NCI-H187 treated with DMSO at 0.1 percent for 48 hours (cell line): Measurements from ENCODE around the gene UBR1.
"Not testable (repeated sequence)": the region's sequence is repeated elsewhere in the genome, so short reads cannot be mapped to it uniquely, and the experiment has no call there.

ENCODE experiments used
- DNase-seq: peaks from one replicate; lab custom pipeline; 2025; lab: John Stamatoyannopoulos, UW

The UBR1 gene

GRCh38 chr15:43048935-43049334, 56.9 kb downstream of the UBR1 start:
- no peak for DNase-seq

- no peak for DNase-seq
Observed at GRCh38 chr15:43046484-43046883, 59.4 kb downstream of the UBR1 start.

- DNase-seq, result no peak
Observed at GRCh38 chr15:43042885-43043284, 63.0 kb downstream of the UBR1 start.

- DNase-seq, result not testable (repeated sequence)
Observed at GRCh38 chr15:43041085-43041484, 64.8 kb downstream of the UBR1 start.

GRCh38 chr15:43035240-43035639, 70.6 kb downstream of the UBR1 start:
- DNase-seq, result not testable (repeated sequence)

- DNase-seq, result no peak
Observed at GRCh38 chr15:43029476-43029875, 76.4 kb downstream of the UBR1 start.

GRCh38 chr15:43025150-43025549, 80.7 kb downstream of the UBR1 start:
- no peak for DNase-seq

- DNase-seq, result not testable (repeated sequence)
Observed at GRCh38 chr15:43014671-43015070, 91.2 kb downstream of the UBR1 start.

GRCh38 chr15:43009206-43009605, 96.6 kb downstream of the UBR1 start:
- no peak for DNase-seq

GRCh38 chr15:43008150-43008549, 97.7 kb downstream of the UBR1 start:
- DNase-seq, result no peak

GRCh38 chr15:43007551-43007950, 98.3 kb downstream of the UBR1 start:
- no peak for DNase-seq

GRCh38 chr15:43006991-43007390, 98.8 kb downstream of the UBR1 start:
- no peak for DNase-seq

- not testable (repeated sequence) for DNase-seq
Observed at GRCh38 chr15:43004886-43005595, 100.8 kb downstream of the UBR1 start.

GRCh38 chr15:42999201-42999779, 106.5 kb downstream of the UBR1 start:
- DNase-seq, result no peak

GRCh38 chr15:42996871-42997270, 109.0 kb downstream of the UBR1 start:
- no peak for DNase-seq

GRCh38 chr15:42994546-42994945, 111.3 kb downstream of the UBR1 start:
- no peak for DNase-seq

- DNase-seq, result no peak
Observed at GRCh38 chr15:42992626-42993025, 113.2 kb downstream of the UBR1 start.

- DNase-seq, result no peak
Observed at GRCh38 chr15:42986693-42987342, 119.0 kb downstream of the UBR1 start.

- DNase-seq, result no peak
Observed at GRCh38 chr15:42984493-42985034, 121.3 kb downstream of the UBR1 start.

GRCh38 chr15:42979113-42979512, 126.7 kb downstream of the UBR1 start:
- not testable (repeated sequence) for DNase-seq

GRCh38 chr15:42974202-42974862, 131.5 kb downstream of the UBR1 start:
- no peak for DNase-seq

GRCh38 chr15:42973114-42973513, 132.7 kb downstream of the UBR1 start:
- no peak for DNase-seq

GRCh38 chr15:42971830-42972229, 134.0 kb downstream of the UBR1 start:
- no peak for DNase-seq
